HL-60 (cell line): Measurements from ENCODE around the gene RERE.

Experiments
- CTCF ChIP-seq: IDR thresholded peaks from one replicate; pipeline ENCODE4 v1.5.1; 2011; ENCODE audit warnings: low read length, control low read depth, inconsistent platforms; ENCODE audit not compliant: insufficient read depth
- GABPA ChIP-seq: IDR thresholded peaks from 2 replicates; pipeline ENCODE4 v1.6.1; 2012; ENCODE audit warnings: low read depth
- POLR2AphosphoS5 ChIP-seq: IDR thresholded peaks from 2 replicates; pipeline ENCODE4 v1.6.1; 2012; ENCODE audit warnings: low read depth
- REST ChIP-seq: IDR thresholded peaks from 2 replicates; pipeline ENCODE4 v1.6.1; 2012; ENCODE audit warnings: low read depth; ENCODE audit not compliant: insufficient replicate concordance
- SPI1 ChIP-seq: IDR thresholded peaks from 2 replicates; pipeline ENCODE4 v1.6.1; 2012; ENCODE audit warnings: low read depth, mild to moderate bottlenecking, borderline replicate concordance

- no peak for TF ChIP-seq GABPA
- TF ChIP-seq CTCF = no peak
- no peak for TF ChIP-seq REST
- TF ChIP-seq POLR2AphosphoS5 = no peak
- no peak for TF ChIP-seq SPI1
Measured at GRCh38 chr1:8856689-8857412, 39.4 kb upstream of the RERE start.
